Osteoblast (primary cell): ENCODE measurements around the gene RUFY4. TPM values are rescaled to one million over a fixed set of nuclear protein-coding genes. Genes with fewer than 3 reads are reported as not detected.
"Not testable (repeated sequence)": the region's sequence is repeated elsewhere in the genome, so short reads cannot be mapped to it uniquely, and the experiment has no call there.

Experiments
- DNase-seq: peaks from one replicate; pipeline ENCODE4 v3.0.0; 2011; ENCODE audit warnings: low spot score, mixed read lengths; ENCODE audit not compliant: insufficient read length; ENCODE audit errors: missing footprints
- H2AFZ ChIP-seq: 2 replicates; pipeline ENCODE4 v1.6.0; 2011; ENCODE audit warnings: mild to moderate bottlenecking, low read length
- H3K27ac ChIP-seq: 2 replicates; pipeline ENCODE4 v1.5.1; 2011; ENCODE audit warnings: mild to moderate bottlenecking, low read depth, low read length, moderate library complexity
- H3K27me3 ChIP-seq: 2 replicates; pipeline ENCODE4 v1.6.0; 2012; ENCODE audit warnings: mild to moderate bottlenecking, control low read depth, inconsistent platforms, low read length, moderate library complexity; ENCODE audit not compliant: insufficient read depth
- H3K36me3 ChIP-seq: 2 replicates; pipeline ENCODE4 v1.5.1; 2011; ENCODE audit warnings: mild to moderate bottlenecking, low read length, control low read depth, moderate library complexity; ENCODE audit not compliant: insufficient read depth
- H3K4me1 ChIP-seq: 2 replicates; pipeline ENCODE4 v1.5.1; 2011; ENCODE audit warnings: mild to moderate bottlenecking, low read length, control low read depth, moderate library complexity; ENCODE audit not compliant: insufficient read depth
- H3K4me2 ChIP-seq: 2 replicates; pipeline ENCODE4 v1.6.0; 2011; ENCODE audit warnings: mild to moderate bottlenecking, low read length; ENCODE audit not compliant: insufficient read depth
- H3K4me3 ChIP-seq: fragments of 200-600 bp; sonication (generic); 3 replicates; pipeline ENCODE4 v1.5.1; 2012; ENCODE audit warnings: mild to moderate bottlenecking, low read length, inconsistent platforms; ENCODE audit not compliant: insufficient read depth
- H3K79me2 ChIP-seq: 2 replicates; pipeline ENCODE4 v1.6.0; 2012; ENCODE audit warnings: mild to moderate bottlenecking, low read length, control low read depth, inconsistent platforms; ENCODE audit not compliant: insufficient read depth
- H3K9me3 ChIP-seq: 2 replicates; pipeline ENCODE4 v1.5.1; 2011; ENCODE audit warnings: low read depth, low read length, control low read depth
- H4K20me1 ChIP-seq: 2 replicates; pipeline ENCODE4 v1.6.0; 2012; ENCODE audit warnings: mild to moderate bottlenecking, low read length, control low read depth; ENCODE audit not compliant: insufficient read depth
- CTCF ChIP-seq: IDR thresholded peaks from 2 replicates; pipeline ENCODE4 v1.5.1; 2011; ENCODE audit warnings: mild to moderate bottlenecking, low read depth, low read length, moderate library complexity; ENCODE audit errors: extremely low read depth
- total RNA-seq: library from RNA; depleted of rRNA; stranded (reverse); fragments of >200 nt; gene quantifications from 2 replicates; pipeline ENCODE4 v1.2.3, GENCODE V29; 2012

The RUFY4 gene
- not detected in 2 replicates for total RNA-seq

DNA sequence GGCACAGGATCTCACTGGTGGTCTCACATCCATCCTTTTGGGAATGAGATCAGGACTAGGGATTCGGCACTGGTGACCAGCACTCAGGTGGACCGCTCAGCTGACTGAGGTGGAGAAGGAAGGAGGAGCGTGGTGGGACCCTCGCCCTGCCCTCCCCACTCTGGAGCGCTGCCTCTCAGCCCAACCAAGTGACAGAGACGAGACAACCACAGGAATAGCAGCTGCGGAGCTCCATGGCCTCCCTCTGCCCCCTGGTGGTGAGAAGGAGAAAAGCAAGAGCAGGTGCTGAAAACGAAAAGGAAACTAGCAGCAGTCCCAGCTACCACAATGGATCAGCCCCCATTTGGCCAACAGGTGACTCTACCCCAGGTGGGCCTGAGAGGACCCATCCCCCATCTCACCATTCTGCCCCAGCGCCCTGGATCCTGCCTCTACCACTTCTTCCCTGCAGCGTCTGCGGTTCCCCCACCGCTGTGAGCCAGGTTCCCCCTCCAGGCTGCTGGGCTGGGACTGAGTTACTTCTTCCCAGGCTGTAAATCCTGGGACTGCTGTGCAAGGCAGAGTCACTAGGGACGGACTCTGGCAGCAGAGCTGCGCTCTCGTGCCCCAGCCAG, at the start of gene RUFY4:
Gene RUFY4, plus strand, starts transcription at position 533 of the 614 bp plus-strand sequence. CDS start 1,353 bp downstream, outside the sequence.
- H3K9me3 ChIP-seq, H3K36me3 ChIP-seq, H2AFZ ChIP-seq, H3K4me1 ChIP-seq, H4K20me1 ChIP-seq, H3K27ac ChIP-seq, H3K79me2 ChIP-seq: not testable (repeated sequence)
- peak; percentile 93 for DNase-seq
- peak; percentile 71 for TF ChIP-seq CTCF
- Histone ChIP-seq H3K4me2 (peak within 1 kb of the TSS; percentile 69), H3K4me3 (peak within 1 kb of the TSS; percentile 62), H3K27me3 (peaks cover 43% of the 10 kb centered on the region)

- no peak overlapping the region for H3K4me2 ChIP-seq
- no peaks in the 10 kb centered on the region for H3K9me3 ChIP-seq
- H4K20me1 ChIP-seq: no peaks in the 10 kb centered on the region
- H3K4me1 ChIP-seq: no peaks in the 10 kb centered on the region
- no peaks in the 10 kb centered on the region for H3K79me2 ChIP-seq
- peak; percentile 65 for DNase-seq
- no peaks in the 10 kb centered on the region for H3K27me3 ChIP-seq
- no peaks in the 10 kb centered on the region for H3K36me3 ChIP-seq
- H2AFZ ChIP-seq: no peak overlapping the region
- H3K4me3 ChIP-seq: no peak overlapping the region
- H3K27ac ChIP-seq: no peak overlapping the region
- no peak for TF ChIP-seq CTCF
Measured at GRCh38 chr2:218019411-218020060, 49.5 kb upstream of the RUFY4 start.

- Histone ChIP-seq H3K4me1 (no peaks in the 10 kb centered on the region), H3K79me2 (no peaks in the 10 kb centered on the region), H2AFZ (no peak overlapping the region), H3K4me3 (no peak overlapping the region), H3K27me3 (no peaks in the 10 kb centered on the region), H3K27ac (no peak overlapping the region), H3K4me2 (no peak overlapping the region), H3K9me3 (no peaks in the 10 kb centered on the region), H4K20me1 (no peaks in the 10 kb centered on the region), H3K36me3 (no peaks in the 10 kb centered on the region)
- no peak for TF ChIP-seq CTCF
- DNase-seq: peak; percentile 50
Measured at GRCh38 chr2:218020281-218020680, 48.8 kb upstream of the RUFY4 start.

GRCh38 chr2:218020966-218021535, 48.0 kb upstream of the RUFY4 start:
- no peak overlapping the region for H3K4me3 ChIP-seq
- peak; percentile 25 for DNase-seq
- no peaks in the 10 kb centered on the region for H3K4me1 ChIP-seq
- H3K79me2 ChIP-seq: no peaks in the 10 kb centered on the region
- no peaks in the 10 kb centered on the region for H3K36me3 ChIP-seq
- H2AFZ ChIP-seq: no peak overlapping the region
- H3K27ac ChIP-seq: no peak overlapping the region
- TF ChIP-seq CTCF: no peak
- H3K4me2 ChIP-seq: no peak overlapping the region
- H4K20me1 ChIP-seq: no peaks in the 10 kb centered on the region
- H3K9me3 ChIP-seq: no peaks in the 10 kb centered on the region
- H3K27me3 ChIP-seq: no peaks in the 10 kb centered on the region
